ENCODE results near the gene KCNAB3.

Gene KCNAB3

GRCh38 chr17:7903154-7904103 is 26.2 kb downstream of the KCNAB3 start:
- DNase-seq (ENCODE audit: low read depth in 3 of 3): no peak

- no peak for DNase-seq (ENCODE audit: low read depth in 3 of 3)
Observed at GRCh38 chr17:7897773-7898172, 31.9 kb downstream of the KCNAB3 start.

- no peak for DNase-seq (ENCODE audit: low read depth in 3 of 3)
Observed at GRCh38 chr17:7897090-7897489, 32.6 kb downstream of the KCNAB3 start.

GRCh38 chr17:7894866-7895265 is 34.8 kb downstream of the KCNAB3 start:
- DNase-seq (ENCODE audit: low read depth in 3 of 3): no peak

- DNase-seq (ENCODE audit: low read depth in 3 of 3): no peak
Observed at GRCh38 chr17:7894226-7894625, 35.4 kb downstream of the KCNAB3 start.

GRCh38 chr17:7893187-7893880 is 36.3 kb downstream of the KCNAB3 start:
- no peak for DNase-seq (ENCODE audit: low read depth in 3 of 3)

- no peak for DNase-seq (ENCODE audit: low read depth in 3 of 3)
Observed at GRCh38 chr17:7889166-7889955, 40.3 kb downstream of the KCNAB3 start.

- DNase-seq (ENCODE audit: low read depth in 3 of 3): peak in 1 of 3 donors; percentile 55
Observed at GRCh38 chr17:7888184-7888920, 41.3 kb downstream of the KCNAB3 start, which contains the start of gene CHD3. CHD3 (plus strand) TSS chr17:7888789; CDS start chr17:7889001, 212 bp downstream.

- DNase-seq (ENCODE audit: low read depth in 3 of 3): peak; percentile 70 to 88 (median 86)
Observed at GRCh38 chr17:7887482-7888183, 42.0 kb downstream of the KCNAB3 start.

GRCh38 chr17:7887038-7887481 is 42.6 kb downstream of the KCNAB3 start:
- DNase-seq (ENCODE audit: low read depth in 3 of 3): no peak

- peak in 1 of 3 donors; percentile 46 for DNase-seq (ENCODE audit: low read depth in 3 of 3)
Observed at GRCh38 chr17:7886227-7887037, 43.2 kb downstream of the KCNAB3 start.

- DNase-seq (ENCODE audit: low read depth in 3 of 3): peak in 1 of 3 donors; percentile 34
Observed at GRCh38 chr17:7885367-7886226, 44.1 kb downstream of the KCNAB3 start.

GRCh38 chr17:7884581-7885366 is 44.9 kb downstream of the KCNAB3 start:
- no peak for DNase-seq (ENCODE audit: low read depth in 3 of 3)

GRCh38 chr17:7883781-7884386 is 45.8 kb downstream of the KCNAB3 start:
- peak in 1 of 3 donors; percentile 40 for DNase-seq (ENCODE audit: low read depth in 3 of 3)

GRCh38 chr17:7882629-7883028 is 47.0 kb downstream of the KCNAB3 start:
- DNase-seq (ENCODE audit: low read depth in 3 of 3): no peak

- no peak for DNase-seq (ENCODE audit: low read depth in 3 of 3)
Observed at GRCh38 chr17:7882068-7882467, 47.6 kb downstream of the KCNAB3 start.

- no peak for DNase-seq (ENCODE audit: low read depth in 3 of 3)
Observed at GRCh38 chr17:7881276-7882054, 48.2 kb downstream of the KCNAB3 start.

Measured in stimulated activated CD4-positive, alpha-beta T cell treated with anti-CD3 and anti-CD28 coated beads, TNF-alpha, amount 100 ng/mL, for 48 hours (primary cell).